WERI-Rb-1 (cell line): ENCODE measurements around the gene NIPAL3.

ENCODE experiments used
- DNase-seq: peaks from one replicate; pipeline ENCODE4 v3.0.0-alpha.2; 2020
- H3K27ac ChIP-seq: fragments of 250-450 bp; sonication (Bioruptor Pico); 2 replicates; pipeline ENCODE4 v1.5.1; 2020; ENCODE audit warnings: mild to moderate bottlenecking, moderate library complexity
- H3K27me3 ChIP-seq: fragments of 250-450 bp; sonication (Bioruptor Pico); 2 replicates; pipeline ENCODE4 v1.5.1; 2021; ENCODE audit warnings: mild to moderate bottlenecking, low read depth, moderate library complexity; ENCODE audit not compliant: insufficient read depth, severe bottlenecking
- H3K36me3 ChIP-seq: fragments of 250-450 bp; sonication (Bioruptor Pico); 2 replicates; pipeline ENCODE4 v1.5.1; 2020; ENCODE audit warnings: mild to moderate bottlenecking, moderate library complexity
- H3K4me3 ChIP-seq: 2 replicates; pipeline ENCODE4 v1.5.1; 2011; ENCODE audit warnings: low read depth, mild to moderate bottlenecking, control low read depth, low read length
- H3K9me3 ChIP-seq: fragments of 250-450 bp; sonication (Bioruptor Pico); 2 replicates; pipeline ENCODE4 v1.5.1; 2021; ENCODE audit warnings: mild to moderate bottlenecking, moderate library complexity; ENCODE audit not compliant: severe bottlenecking
- CTCF ChIP-seq: IDR thresholded peaks from 2 replicates; pipeline ENCODE4 v1.5.1; 2011; ENCODE audit warnings: low read depth, mild to moderate bottlenecking, control low read depth, inconsistent platforms, low read length

Gene NIPAL3

GRCh38 chr1:24415334-24415909 lies at the start of gene NIPAL3:
Gene NIPAL3, plus strand, starts transcription at chr1:24415802. Its CDS starts 3,746 bp downstream, at chr1:24419548.
- TF ChIP-seq CTCF: peak; percentile 96
- Histone ChIP-seq H3K9me3 (no peaks in the 10 kb centered on the region), H3K27ac (peak within 1 kb of the TSS; percentile 52), H3K36me3 (peaks cover 10% of the 10 kb centered on the region), H3K4me3 (peak within 1 kb of the TSS; percentile 92), H3K27me3 (no peaks in the 10 kb centered on the region)
- peak; percentile 99 for DNase-seq

- H3K36me3 ChIP-seq: peaks cover 3% of the 10 kb centered on the region; the same call in 1 of the 2 replicates
- no peak for TF ChIP-seq CTCF
- H3K9me3 ChIP-seq: no peaks in the 10 kb centered on the region
- DNase-seq: no peak
- no peak overlapping the region for H3K4me3 ChIP-seq
- H3K27me3 ChIP-seq: no peaks in the 10 kb centered on the region
- H3K27ac ChIP-seq: no peak overlapping the region
Measured at GRCh38 chr1:24366707-24367106, 48.9 kb upstream of the NIPAL3 start.

- H3K36me3 ChIP-seq: peaks cover 3% of the 10 kb centered on the region; the same call in 1 of the 2 replicates
- no peak for DNase-seq
- H3K4me3 ChIP-seq: no peak overlapping the region
- no peaks in the 10 kb centered on the region for H3K27me3 ChIP-seq
- H3K27ac ChIP-seq: no peak overlapping the region
- no peak for TF ChIP-seq CTCF
- no peaks in the 10 kb centered on the region for H3K9me3 ChIP-seq
Measured at GRCh38 chr1:24369199-24369598, 46.4 kb upstream of the NIPAL3 start.

- Histone ChIP-seq H3K9me3 (no peaks in the 10 kb centered on the region), H3K27ac (no peak overlapping the region), H3K36me3 (peaks cover 3% of the 10 kb centered on the region; the same call in 1 of the 2 replicates), H3K27me3 (no peaks in the 10 kb centered on the region), H3K4me3 (no peak overlapping the region)
- no peak for TF ChIP-seq CTCF
- DNase-seq: no peak
Measured at GRCh38 chr1:24369801-24370200, 45.8 kb upstream of the NIPAL3 start.

GRCh38 chr1:24373044-24373443 lies 42.6 kb upstream of the NIPAL3 start:
- TF ChIP-seq CTCF: no peak
- no peak for DNase-seq
- Histone ChIP-seq H3K27ac (peak overlapping the region; percentile 61), H3K36me3 (0 out of 2 replicates have a peak, but pooled peaks cover 3% of the 10 kb centered on the region), H3K4me3 (no peak overlapping the region), H3K27me3 (no peaks in the 10 kb centered on the region), H3K9me3 (no peaks in the 10 kb centered on the region)

- Histone ChIP-seq H3K9me3 (no peaks in the 10 kb centered on the region), H3K27ac (peak overlapping the region; percentile 61), H3K36me3 (0 out of 2 replicates have a peak, but pooled peaks cover 4% of the 10 kb centered on the region), H3K4me3 (no peak overlapping the region), H3K27me3 (no peaks in the 10 kb centered on the region)
- TF ChIP-seq CTCF: no peak
- DNase-seq: no peak
Measured at GRCh38 chr1:24373710-24374109, 41.9 kb upstream of the NIPAL3 start.
